ENCODE data around the gene GCA.

Gene GCA

GRCh38 chr2:162315938-162316337 lies 28.0 kb upstream of the GCA start:
- no peak overlapping the region for H3K9ac ChIP-seq (ENCODE audit: low read length)
- H3K4me3 ChIP-seq (ENCODE audit: low read depth in 1 of 2, low read length in 2 of 2) = peak overlapping the region in 1 of 2 donors; percentile 99
- no peaks in the 10 kb centered on the region for H3K36me3 ChIP-seq (ENCODE audit: insufficient read depth, low read length)
- H3K27ac ChIP-seq (ENCODE audit: low read depth, low read length) = no peak overlapping the region
- H3K27me3 ChIP-seq (ENCODE audit: control insufficient read depth in 1 of 2, insufficient read depth in 2 of 2, low read length in 2 of 2) = no peaks in the 10 kb centered on the region
- H3K9me3 ChIP-seq (ENCODE audit: low read length) = no peaks in the 10 kb centered on the region
- peaks cover 23% of the 10 kb centered on the region for H3K4me1 ChIP-seq (ENCODE audit: insufficient read depth, low read length)

- Histone ChIP-seq H3K4me3 (ENCODE audit: low read depth in 1 of 2, low read length in 2 of 2) (peak overlapping the region in 1 of 2 donors; percentile 99), H3K27ac (ENCODE audit: low read depth, low read length) (no peak overlapping the region), H3K9me3 (ENCODE audit: low read length) (no peaks in the 10 kb centered on the region), H3K4me1 (ENCODE audit: insufficient read depth, low read length) (peaks cover 23% of the 10 kb centered on the region), H3K27me3 (ENCODE audit: control insufficient read depth in 1 of 2, insufficient read depth in 2 of 2, low read length in 2 of 2) (no peaks in the 10 kb centered on the region), H3K9ac (ENCODE audit: low read length) (no peak overlapping the region), H3K36me3 (ENCODE audit: insufficient read depth, low read length) (no peaks in the 10 kb centered on the region)
These were observed 27.3 kb upstream of the GCA start for GRCh38 chr2:162316590-162316989.

GRCh38 chr2:162317058-162317742 lies 26.7 kb upstream of the GCA start:
- Histone ChIP-seq H3K27me3 (ENCODE audit: control insufficient read depth in 1 of 2, insufficient read depth in 2 of 2, low read length in 2 of 2) (no peaks in the 10 kb centered on the region), H3K9ac (ENCODE audit: low read length) (peak overlapping the region; percentile 78), H3K9me3 (ENCODE audit: low read length) (no peaks in the 10 kb centered on the region), H3K36me3 (ENCODE audit: insufficient read depth, low read length) (no peaks in the 10 kb centered on the region), H3K27ac (ENCODE audit: low read depth, low read length) (peak overlapping the region; percentile 35), H3K4me3 (ENCODE audit: low read depth in 1 of 2, low read length in 2 of 2) (peak overlapping the region; percentile 78 to 99), H3K4me1 (ENCODE audit: insufficient read depth, low read length) (peaks cover 23% of the 10 kb centered on the region)

- no peaks in the 10 kb centered on the region for H3K27me3 ChIP-seq (ENCODE audit: control insufficient read depth in 1 of 2, insufficient read depth in 2 of 2, low read length in 2 of 2)
- no peaks in the 10 kb centered on the region for H3K9me3 ChIP-seq (ENCODE audit: low read length)
- peaks cover 23% of the 10 kb centered on the region for H3K4me1 ChIP-seq (ENCODE audit: insufficient read depth, low read length)
- no peaks in the 10 kb centered on the region for H3K36me3 ChIP-seq (ENCODE audit: insufficient read depth, low read length)
- H3K4me3 ChIP-seq (ENCODE audit: low read depth in 1 of 2, low read length in 2 of 2) = peak overlapping the region; percentile 78 to 99
- peak overlapping the region; percentile 35 for H3K27ac ChIP-seq (ENCODE audit: low read depth, low read length)
- peak overlapping the region; percentile 78 for H3K9ac ChIP-seq (ENCODE audit: low read length)
These were observed 26.0 kb upstream of the GCA start for GRCh38 chr2:162317861-162318327.

GRCh38 chr2:162318328-162319180 lies 25.4 kb upstream of the GCA start, which contains the start of gene IFIH1:
Gene IFIH1 (minus strand): TSS chr2:162318684. CDS start chr2:162318307, 377 bp downstream.
- peaks cover 23% of the 10 kb centered on the region for H3K4me1 ChIP-seq (ENCODE audit: insufficient read depth, low read length)
- peak within 1 kb of the TSS; percentile 35 for H3K27ac ChIP-seq (ENCODE audit: low read depth, low read length)

GRCh38 chr2:162320864-162321517 lies 22.9 kb upstream of the GCA start:
- no peak overlapping the region for H3K9ac ChIP-seq (ENCODE audit: low read length)
- no peak overlapping the region for H3K4me3 ChIP-seq (ENCODE audit: low read depth in 1 of 2, low read length in 2 of 2)
- H3K9me3 ChIP-seq (ENCODE audit: low read length) = no peaks in the 10 kb centered on the region
- H3K27me3 ChIP-seq (ENCODE audit: control insufficient read depth in 1 of 2, insufficient read depth in 2 of 2, low read length in 2 of 2) = no peaks in the 10 kb centered on the region
- no peaks in the 10 kb centered on the region for H3K36me3 ChIP-seq (ENCODE audit: insufficient read depth, low read length)
- no peak overlapping the region for H3K27ac ChIP-seq (ENCODE audit: low read depth, low read length)
- H3K4me1 ChIP-seq (ENCODE audit: insufficient read depth, low read length) = peaks cover 22% of the 10 kb centered on the region

More at GRCh38 chr2:162318328-162319180, 25.4 kb upstream of the GCA start, which contains the start of gene IFIH1:
- no peaks in the 10 kb centered on the region for H3K27me3 ChIP-seq (ENCODE audit: control insufficient read depth in 1 of 2, insufficient read depth in 2 of 2, low read length in 2 of 2)
- no peaks in the 10 kb centered on the region for H3K36me3 ChIP-seq (ENCODE audit: insufficient read depth, low read length)
- peak within 1 kb of the TSS; percentile 78 to 99 for H3K4me3 ChIP-seq (ENCODE audit: low read depth in 1 of 2, low read length in 2 of 2)
- peak within 1 kb of the TSS; percentile 78 for H3K9ac ChIP-seq (ENCODE audit: low read length)
- no peaks in the 10 kb centered on the region for H3K9me3 ChIP-seq (ENCODE audit: low read length)

GRCh38 chr2:162324953-162325352 lies 19.0 kb upstream of the GCA start:
- Histone ChIP-seq H3K9me3 (ENCODE audit: low read length) (no peaks in the 10 kb centered on the region), H3K36me3 (ENCODE audit: insufficient read depth, low read length) (no peaks in the 10 kb centered on the region), H3K4me3 (ENCODE audit: low read depth in 1 of 2, low read length in 2 of 2) (no peak overlapping the region), H3K9ac (ENCODE audit: low read length) (no peak overlapping the region), H3K27me3 (ENCODE audit: control insufficient read depth in 1 of 2, insufficient read depth in 2 of 2, low read length in 2 of 2) (no peaks in the 10 kb centered on the region), H3K4me1 (ENCODE audit: insufficient read depth, low read length) (peaks cover 2% of the 10 kb centered on the region), H3K27ac (ENCODE audit: low read depth, low read length) (no peak overlapping the region)

- Histone ChIP-seq H3K36me3 (ENCODE audit: insufficient read depth, low read length) (no peaks in the 10 kb centered on the region), H3K27ac (ENCODE audit: low read depth, low read length) (no peak overlapping the region), H3K27me3 (ENCODE audit: control insufficient read depth in 1 of 2, insufficient read depth in 2 of 2, low read length in 2 of 2) (no peaks in the 10 kb centered on the region), H3K4me1 (ENCODE audit: insufficient read depth, low read length) (no peaks in the 10 kb centered on the region), H3K9ac (ENCODE audit: low read length) (no peak overlapping the region), H3K4me3 (ENCODE audit: low read depth in 1 of 2, low read length in 2 of 2) (no peak overlapping the region), H3K9me3 (ENCODE audit: low read length) (no peaks in the 10 kb centered on the region)
These were observed 16.7 kb upstream of the GCA start for GRCh38 chr2:162327134-162327769.

- Histone ChIP-seq H3K9ac (ENCODE audit: low read length) (no peak overlapping the region), H3K4me1 (ENCODE audit: insufficient read depth, low read length) (no peaks in the 10 kb centered on the region), H3K4me3 (ENCODE audit: low read depth in 1 of 2, low read length in 2 of 2) (no peak overlapping the region), H3K9me3 (ENCODE audit: low read length) (no peaks in the 10 kb centered on the region), H3K27me3 (ENCODE audit: control insufficient read depth in 1 of 2, insufficient read depth in 2 of 2, low read length in 2 of 2) (no peaks in the 10 kb centered on the region), H3K36me3 (ENCODE audit: insufficient read depth, low read length) (no peaks in the 10 kb centered on the region), H3K27ac (ENCODE audit: low read depth, low read length) (no peak overlapping the region)
These were observed 16.1 kb upstream of the GCA start for GRCh38 chr2:162327806-162328205.

- no peaks in the 10 kb centered on the region for H3K36me3 ChIP-seq (ENCODE audit: insufficient read depth, low read length)
- no peaks in the 10 kb centered on the region for H3K27me3 ChIP-seq (ENCODE audit: control insufficient read depth in 1 of 2, insufficient read depth in 2 of 2, low read length in 2 of 2)
- H3K9ac ChIP-seq (ENCODE audit: low read length) = no peak overlapping the region
- H3K9me3 ChIP-seq (ENCODE audit: low read length) = no peaks in the 10 kb centered on the region
- H3K4me3 ChIP-seq (ENCODE audit: low read depth in 1 of 2, low read length in 2 of 2) = no peak overlapping the region
- no peaks in the 10 kb centered on the region for H3K4me1 ChIP-seq (ENCODE audit: insufficient read depth, low read length)
- H3K27ac ChIP-seq (ENCODE audit: low read depth, low read length) = no peak overlapping the region
These were observed 15.3 kb upstream of the GCA start for GRCh38 chr2:162328424-162329157.

Data from muscle layer of colon (tissue), 2 donors.